HG03520 (cell line): ENCODE measurements around the gene PCDHGA1.

ENCODE experiments used
- ATAC-seq: cut with Tn5 transposase; IDR thresholded peaks from one replicate; pipeline ENCODE4 v1.9.1; 2021; ENCODE audit warnings: mild to moderate bottlenecking, moderate library complexity; ENCODE audit not compliant: unreplicated experiment

PCDHGA1 gene

GRCh38 chr5:141511771-141512325 lies 181.5 kb downstream of the PCDHGA1 start:
- ATAC-seq: no peak

- no peak for ATAC-seq
These were observed 182.1 kb downstream of the PCDHGA1 start for GRCh38 chr5:141512390-141512910.

- ATAC-seq: no peak
These were observed 182.8 kb downstream of the PCDHGA1 start for GRCh38 chr5:141512911-141513626.

- ATAC-seq: peak; percentile 30
These were observed 183.5 kb downstream of the PCDHGA1 start for GRCh38 chr5:141513627-141514329.

- peak; percentile 12 for ATAC-seq
These were observed 184.2 kb downstream of the PCDHGA1 start for GRCh38 chr5:141514330-141515133.

- no peak for ATAC-seq
These were observed 184.8 kb downstream of the PCDHGA1 start for GRCh38 chr5:141515141-141515540.

GRCh38 chr5:141515946-141516671 lies 185.8 kb downstream of the PCDHGA1 start:
- ATAC-seq: no peak

GRCh38 chr5:141516672-141517025 lies 186.3 kb downstream of the PCDHGA1 start:
- ATAC-seq: no peak

- no peak for ATAC-seq
These were observed 187.0 kb downstream of the PCDHGA1 start for GRCh38 chr5:141517312-141517711.

GRCh38 chr5:141517880-141518617 lies 187.7 kb downstream of the PCDHGA1 start:
- ATAC-seq: no peak

- ATAC-seq: no peak
These were observed 188.3 kb downstream of the PCDHGA1 start for GRCh38 chr5:141518618-141519015.

- no peak for ATAC-seq
These were observed 189.6 kb downstream of the PCDHGA1 start for GRCh38 chr5:141519605-141520565.

GRCh38 chr5:141521244-141521781 lies 191.0 kb downstream of the PCDHGA1 start:
- ATAC-seq: no peak

- ATAC-seq: no peak
These were observed 192.0 kb downstream of the PCDHGA1 start for GRCh38 chr5:141522301-141522700.

GRCh38 chr5:141523991-141524390 lies 193.7 kb downstream of the PCDHGA1 start:
- ATAC-seq: no peak

- peak; percentile 55 for ATAC-seq
These were observed 194.6 kb downstream of the PCDHGA1 start for GRCh38 chr5:141524604-141525597.

GRCh38 chr5:141525653-141526052 lies 195.3 kb downstream of the PCDHGA1 start:
- no peak for ATAC-seq
